ENCODE results near the gene TSPAN6. TPM values are rescaled to one million over a fixed set of nuclear protein-coding genes. Genes with fewer than 3 reads are reported as not detected.

TSPAN6 gene
- total RNA-seq, 2 experiments from 2014 or later = 0.36 to 0.43 TPM

DNA sequence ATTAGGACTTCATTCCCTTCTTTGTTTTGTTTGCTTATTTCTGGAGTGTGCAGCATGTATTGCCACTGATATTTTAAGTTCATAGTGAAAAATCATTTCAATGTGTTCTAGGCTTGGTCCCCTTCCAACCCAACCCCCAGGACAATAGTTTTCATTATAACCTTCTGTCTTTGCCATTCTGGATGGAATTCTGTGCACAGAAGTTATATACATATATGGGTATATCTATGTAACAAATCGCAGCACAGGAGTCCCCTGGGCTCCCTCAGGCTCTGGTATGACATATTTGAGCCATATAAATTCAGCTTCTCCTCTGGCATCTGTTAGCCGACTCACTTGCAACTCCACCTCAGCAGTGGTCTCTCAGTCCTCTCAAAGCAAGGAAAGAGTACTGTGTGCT, 52.0 kb downstream of the TSPAN6 start, which contains the start of gene TNMD:
TSS of gene TNMD (plus strand) at position 326 of the 400 bp plus-strand sequence. CDS start 83 bp downstream, outside the sequence.
- CTCF ChIA-PET = no interaction called here
- Mint-ChIP-seq H3K4me1 (ENCODE audit: low read depth) (no peaks in the 10 kb centered on the region), H3K27me3 (peaks cover 6% of the 10 kb centered on the region), H3K36me3 (ENCODE audit: low read depth) (no peaks in the 10 kb centered on the region), H3K4me3 (no peak within 1 kb of the TSS), H3K27ac (no peak within 1 kb of the TSS), H3K9me3 (no peaks in the 10 kb centered on the region)
- POLR2A ChIA-PET = no interaction called here
- DNase-seq (no peak), ATAC-seq (no peak)
- intact Hi-C loops (cut with micrococcal nuclease) = no loop called here
- no peak for TF ChIP-seq CTCF (IDR thresholded peaks at IDR 0.05)

Other genes starting within 250 kb of the TSPAN6 start
- not detected for gene PCDH19, start 226.5 kb downstream of the TSPAN6 start, total RNA-seq
- not detected for gene TNMD, start 51.9 kb downstream of the TSPAN6 start, total RNA-seq
- not detected for gene SRPX2, start 7.4 kb upstream of the TSPAN6 start, total RNA-seq
- not detected for gene SYTL4, start 95.3 kb upstream of the TSPAN6 start, total RNA-seq
- gene CSTF2, start 183.6 kb upstream of the TSPAN6 start, total RNA-seq = 10 to 100 TPM; 42.0 to 43.5 TPM
- not detected for gene NOX1, start 237.6 kb upstream of the TSPAN6 start, total RNA-seq